Measurements from ENCODE around the gene FOXR1. TPM values are rescaled to one million over a fixed set of nuclear protein-coding genes. Genes with fewer than 3 reads are reported as not detected.

FOXR1 gene
- total and polyA plus RNA-seq, 2 of the 8 experiments (the other 6 are each of a cell fraction or from before 2014, with no cell fraction given), result not detected

DNA sequence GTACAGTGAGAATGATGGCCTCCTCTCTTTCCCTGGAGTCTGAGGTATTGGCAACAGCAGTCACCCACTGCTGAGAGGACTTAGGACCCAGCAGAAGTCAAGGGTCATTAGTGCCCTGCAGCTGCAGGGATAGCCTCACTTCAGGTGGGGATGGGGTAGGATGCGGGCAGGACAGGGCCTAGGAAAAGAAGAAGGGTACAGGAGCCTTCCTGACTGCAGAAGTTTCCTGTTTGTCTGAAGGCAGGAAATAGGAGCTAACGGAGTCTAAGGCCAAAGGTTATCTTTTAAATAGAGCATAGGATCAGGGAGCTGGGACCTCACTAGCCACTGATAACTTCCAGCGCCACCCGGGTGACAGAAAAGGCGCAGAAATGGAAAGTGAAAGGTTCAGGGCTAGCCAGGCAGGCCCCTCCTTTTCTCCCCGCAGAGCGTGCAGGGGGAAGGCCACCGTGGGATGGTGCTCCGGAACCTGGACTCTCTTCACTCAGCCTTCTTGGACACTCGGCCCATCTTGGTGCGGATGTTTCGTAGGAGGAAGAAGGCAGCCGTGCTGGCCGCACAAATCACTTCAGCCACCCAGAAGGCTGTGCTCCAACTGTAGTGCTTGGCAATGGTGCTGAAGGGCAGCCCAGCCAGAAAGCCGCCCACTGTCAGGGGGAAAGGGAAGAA is 53.0 kb downstream of the FOXR1 start:
- Histone ChIP-seq H4K20me1 (replicated peaks in 1 of 2; ENCODE audit: control insufficient read depth in 1 of 2, insufficient read depth in 2 of 2, low read length in 2 of 2) (peaks cover 3 to 21% of the 10 kb centered on the region in 2 experiments), H2BK15ac (ENCODE audit: low read length) (no peak overlapping the region), H3K4ac (replicated peaks; ENCODE audit: insufficient read length, low read depth, low read length) (no peak overlapping the region), H3K23ac (ENCODE audit: insufficient read length) (no peak overlapping the region), H3K4me3 (ENCODE audit: extremely low read depth in 1 of 4, insufficient read depth in 2 of 4, low read depth in 3 of 4, low read length in 4 of 4) (no peak overlapping the region), H2AFZ (ENCODE audit: low read length) (no peak overlapping the region), H2AK5ac (ENCODE audit: low read depth, low read length) (no peak overlapping the region), H2BK120ac (replicated peaks; ENCODE audit: low read depth, low read length) (no peak overlapping the region), H3K56ac (replicated peaks; ENCODE audit: insufficient read length, low read depth, low read length) (no peak overlapping the region), H3K14ac (ENCODE audit: insufficient read length) (no peak overlapping the region), H3K9ac (replicated peaks in 1 of 4; ENCODE audit: extremely low read depth in 1 of 4, low read depth in 3 of 4, low read length in 3 of 4) (peak overlapping the region in 1 of 4 experiments; percentile 44; a peak in 1 of 7 replicates), H3K27ac (ENCODE audit: low read depth, low read length) (no peak overlapping the region), H3K23me2 (ENCODE audit: low read depth, low read length) (peaks cover under 1% of the 10 kb centered on the region; the same call in 1 of the 2 replicates), H3K79me2 (ENCODE audit: control insufficient read depth in 1 of 2, insufficient read depth in 2 of 2, low read length in 2 of 2) (peaks cover 5 to 34% of the 10 kb centered on the region in 2 experiments; a peak in 3 of 4 replicates), H3K4me1 (replicated peaks in 1 of 4; ENCODE audit: control insufficient read depth in 3 of 4, insufficient read depth in 4 of 4, low read length in 3 of 4) (peaks cover 6 to 13% (median 10%) of the 10 kb centered on the region in 4 experiments), H2BK12ac (ENCODE audit: low read depth, low read length) (no peak overlapping the region), H3K36me3 (ENCODE audit: control insufficient read depth in 2 of 4, insufficient read depth in 4 of 4, low read length in 3 of 4) (peaks cover 14 to 66% (median 37%) of the 10 kb centered on the region in 4 experiments), H4K8ac (ENCODE audit: extremely low read depth, insufficient read depth, low read length) (no peak overlapping the region), H4K91ac (replicated peaks; ENCODE audit: insufficient read length, low read length) (no peak overlapping the region), H3K27me3 (replicated peaks in 1 of 4; ENCODE audit: control insufficient read depth in 3 of 4, extremely low read depth in 1 of 4, insufficient read depth in 3 of 4, low read length in 3 of 4) (no peaks in the 10 kb centered on the region), H3K9me3 (ENCODE audit: insufficient read depth in 2 of 2, low read depth in 1 of 2, low read length in 1 of 2) (no peaks in the 10 kb centered on the region), H4K5ac (ENCODE audit: insufficient read length, low read depth, low read length) (no peak overlapping the region), H3K79me1 (ENCODE audit: low read depth, low read length) (peaks cover 20% of the 10 kb centered on the region), H2BK5ac (ENCODE audit: low read depth, low read length) (no peak overlapping the region), H3K4me2 (ENCODE audit: insufficient read depth in 1 of 2, low read depth in 2 of 2, low read length in 2 of 2) (no peak overlapping the region), H3K18ac (ENCODE audit: extremely low read depth, low read length) (no peak overlapping the region), H2BK20ac (ENCODE audit: low read length) (no peak overlapping the region)
- DNase-seq (ENCODE audit: low read depth in 1 of 2, low spot score in 2 of 2) (no peak), FAIRE-seq (no peak)
- WGBS, 2 experiments (ENCODE audit: extremely low coverage in 1 of 2, insufficient coverage in 1 of 2, insufficient read length in 1 of 2, insufficient replicate concordance in 2 of 2, low coverage in 1 of 2, low lambda C conversion rate in 2 of 2, missing lambda C conversion rate in 1 of 2), result 87% methylated on average over 15 of the region's 15 CpGs; no CpG with 5 or more reads in 1 of the 2 experiments
- ChIA-PET CTCF (ENCODE audit: partially characterized antibody) (interaction anchor here (0.6 to 1.4 kb wide), 5 partner anchors 9 to 115 kb away, joined by 3 to 5 read pairs (median 3); partner anchors contain the start of gene VPS11), POLR2A (ENCODE audit: partially characterized antibody) (interaction anchor here (0.6 to 9.7 kb wide), 18 partner anchors 11 to 354 kb away, joined by 3 to 224 read pairs (median 4); partner anchors contain the start of genes HYOU1, RPS25 and TRAPPC4)
- no peak for TF ChIP-seq CEBPB (IDR thresholded peaks at IDR 0.05; ENCODE audit: low read depth, low read length)
- TF ChIP-seq TBP (IDR thresholded peaks at IDR 0.05; ENCODE audit: low read depth, low read length), result no peak
- TF ChIP-seq HDAC6 (IDR thresholded peaks at IDR 0.05; ENCODE audit: low read depth, low read length), result no peak
- TF ChIP-seq, protein P1, sequence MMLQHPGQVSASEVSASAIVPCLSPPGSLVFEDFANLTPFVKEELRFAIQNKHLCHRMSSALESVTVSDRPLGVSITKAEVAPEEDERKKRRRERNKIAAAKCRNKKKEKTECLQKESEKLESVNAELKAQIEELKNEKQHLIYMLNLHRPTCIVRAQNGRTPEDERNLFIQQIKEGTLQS (IDR thresholded peaks at IDR 0.05; ENCODE audit: insufficient read depth, low read depth, low read length), result no peak
- TF ChIP-seq EGR1 (IDR thresholded peaks at IDR 0.05; ENCODE audit: borderline replicate concordance, low read depth, low read length), result no peak
- TF ChIP-seq TAF1 (IDR thresholded peaks at IDR 0.05; ENCODE audit: low read depth, low read length), result no peak
- no peak for TF ChIP-seq JUN (IDR thresholded peaks at IDR 0.05; ENCODE audit: low read depth, low read length)

Data from H1 (cell line).